ENCODE measurements around the gene EGR1.

- TF ChIP-seq CTCF (IDR thresholded peaks at IDR 0.05): no peak
- no peak for TF ChIP-seq POLR2AphosphoS5 (IDR thresholded peaks at IDR 0.05)
- TF ChIP-seq POLR2A (IDR thresholded peaks at IDR 0.05): no peak
- TF ChIP-seq EP300 (IDR thresholded peaks at IDR 0.05): no peak
These were observed 50.4 kb downstream of the EGR1 start for GRCh38 chr5:138515556-138516245.
